Neural cell (in vitro differentiated cells): ENCODE data around the gene GNL2. TPM values are rescaled to one million over a fixed set of nuclear protein-coding genes. Genes with fewer than 3 reads are reported as not detected.

Source experiments
- H2AFZ ChIP-seq: fragments of 200-600, 300-800 bp; sonication (generic), shearing (Covaris generic); 2 replicates; pipeline ENCODE4 v1.6.0; 2014; ENCODE audit warnings: low read depth, mild to moderate bottlenecking, antibody characterized with exemption, low read length, moderate library complexity
- H3F3A ChIP-seq: fragments of 200-600 bp; shearing (Covaris generic); 2 replicates; pipeline ENCODE4 v1.6.1; 2016; ENCODE audit warnings: mild to moderate bottlenecking, moderate library complexity, mixed read lengths, antibody characterized with exemption, low read length; ENCODE audit not compliant: insufficient read depth, poor library complexity, severe bottlenecking
- H3K27ac ChIP-seq: fragments of 200-600, 300-800 bp; sonication (generic), shearing (Covaris generic); 2 replicates; pipeline ENCODE4 v1.5.1; 2014; ENCODE audit warnings: mild to moderate bottlenecking, low read length, moderate library complexity
- H3K27me3 ChIP-seq: fragments of 300-800, 200-600 bp; sonication (generic), shearing (Covaris generic); 2 replicates; pipeline ENCODE4 v1.6.0; 2014; ENCODE audit warnings: mild to moderate bottlenecking, low read depth, low read length, moderate library complexity; ENCODE audit not compliant: insufficient read depth
- H3K36me3 ChIP-seq: fragments of 300-800, 200-600 bp; sonication (generic), shearing (Covaris generic); 2 replicates; pipeline ENCODE4 v1.5.1; 2014; ENCODE audit warnings: mild to moderate bottlenecking, antibody characterized with exemption, low read length, moderate library complexity; ENCODE audit not compliant: insufficient read depth
- H3K4me2 ChIP-seq: fragments of 300-800, 200-600 bp; sonication (generic), shearing (Covaris generic); 2 replicates; pipeline ENCODE4 v1.6.0; 2014; ENCODE audit warnings: mild to moderate bottlenecking, low read length
- H3K4me3 ChIP-seq: fragments of 300-800, 200-600 bp; sonication (generic), shearing (Covaris generic); 2 replicates; pipeline ENCODE4 v1.5.1; 2014; ENCODE audit warnings: mild to moderate bottlenecking, low read length, moderate library complexity
- H3K79me2 ChIP-seq: fragments of 200-600 bp; shearing (Covaris generic); replicated peaks from 2 replicates; pipeline ENCODE4 v1.6.0; 2014; ENCODE audit warnings: mild to moderate bottlenecking, low read length, moderate library complexity; ENCODE audit not compliant: insufficient read depth
- H3K9ac ChIP-seq: fragments of 300-800, 200-600 bp; sonication (generic), shearing (Covaris generic); 2 replicates; pipeline ENCODE4 v1.6.1; 2016; ENCODE audit warnings: mild to moderate bottlenecking, low read length, mixed read lengths
- H3K9me2 ChIP-seq: fragments of 200-600 bp; shearing (Covaris generic); 2 replicates; pipeline ENCODE4 v1.6.1; 2016; ENCODE audit warnings: mild to moderate bottlenecking, low read length, mixed read lengths; ENCODE audit not compliant: insufficient read depth
- H3K9me3 ChIP-seq: fragments of 200-600, 300-800 bp; sonication (generic), shearing (Covaris generic); 2 replicates; pipeline ENCODE4 v1.6.1; 2016; ENCODE audit warnings: mild to moderate bottlenecking, mixed run types, low read length, moderate library complexity, mixed read lengths
- H4K20me1 ChIP-seq: fragments of 200-600 bp; shearing (Covaris generic); 2 replicates; pipeline ENCODE4 v1.6.1; 2016; ENCODE audit warnings: mild to moderate bottlenecking, mixed run types; ENCODE audit not compliant: insufficient read depth
- CTCF ChIP-seq: fragments of 450-650 bp; IDR thresholded peaks from 2 replicates; pipeline ENCODE4 v1.5.1; 2014; ENCODE audit warnings: antibody characterized with exemption, mild to moderate bottlenecking, moderate library complexity; ENCODE audit not compliant: poor library complexity, severe bottlenecking
- EP300 ChIP-seq: fragments of 450-650 bp; conservative IDR thresholded peaks from 2 replicates; pipeline ENCODE4 v1.6.1; 2014; ENCODE audit warnings: antibody characterized with exemption, mild to moderate bottlenecking, moderate library complexity; ENCODE audit not compliant: poor library complexity, severe bottlenecking
- EZH2 ChIP-seq: fragments of 200-600, 300-800 bp; shearing (Covaris generic), sonication (generic); IDR thresholded peaks from 2 replicates; pipeline ENCODE4 v1.6.1; 2014; ENCODE audit warnings: antibody characterized with exemption, low read length, borderline replicate concordance, mild to moderate bottlenecking; ENCODE audit not compliant: insufficient read depth, poor library complexity, severe bottlenecking
- MXI1 ChIP-seq: fragments of 450-650 bp; conservative IDR thresholded peaks from 2 replicates; pipeline ENCODE4 v1.6.1; 2014; ENCODE audit warnings: antibody characterized with exemption, mild to moderate bottlenecking; ENCODE audit not compliant: poor library complexity, severe bottlenecking
- POLR2AphosphoS5 ChIP-seq: IDR thresholded peaks from 2 replicates; pipeline ENCODE4 v1.6.1; 2012
- RAD21 ChIP-seq: fragments of 450-650 bp; conservative IDR thresholded peaks from 2 replicates; pipeline ENCODE4 v1.6.1; 2014; ENCODE audit warnings: antibody characterized with exemption, mild to moderate bottlenecking, moderate library complexity
- SMC3 ChIP-seq: fragments of 450-650 bp; conservative IDR thresholded peaks from 2 replicates; pipeline ENCODE4 v1.6.1; 2014; ENCODE audit warnings: antibody characterized with exemption, mild to moderate bottlenecking, moderate library complexity; ENCODE audit not compliant: poor library complexity
- TAF1 ChIP-seq: IDR thresholded peaks from 2 replicates; pipeline ENCODE4 v1.6.1; 2012; ENCODE audit warnings: low read depth
- polyA plus RNA-seq: library from polyadenylated mRNA; depleted of rRNA; stranded (reverse); fragments of >200 nt; gene quantifications from 2 replicates; pipeline ENCODE4 v1.2.3, GENCODE V29; 2014
- TF ChIP-seq, protein P1 (sequence below): IDR thresholded peaks from 2 replicates; pipeline ENCODE4 v1.6.1; 2012; ENCODE audit warnings: borderline replicate concordance

The GNL2 gene
- polyA plus RNA-seq, 1 donor from 2014 or later, result 31.7 TPM

DNA sequence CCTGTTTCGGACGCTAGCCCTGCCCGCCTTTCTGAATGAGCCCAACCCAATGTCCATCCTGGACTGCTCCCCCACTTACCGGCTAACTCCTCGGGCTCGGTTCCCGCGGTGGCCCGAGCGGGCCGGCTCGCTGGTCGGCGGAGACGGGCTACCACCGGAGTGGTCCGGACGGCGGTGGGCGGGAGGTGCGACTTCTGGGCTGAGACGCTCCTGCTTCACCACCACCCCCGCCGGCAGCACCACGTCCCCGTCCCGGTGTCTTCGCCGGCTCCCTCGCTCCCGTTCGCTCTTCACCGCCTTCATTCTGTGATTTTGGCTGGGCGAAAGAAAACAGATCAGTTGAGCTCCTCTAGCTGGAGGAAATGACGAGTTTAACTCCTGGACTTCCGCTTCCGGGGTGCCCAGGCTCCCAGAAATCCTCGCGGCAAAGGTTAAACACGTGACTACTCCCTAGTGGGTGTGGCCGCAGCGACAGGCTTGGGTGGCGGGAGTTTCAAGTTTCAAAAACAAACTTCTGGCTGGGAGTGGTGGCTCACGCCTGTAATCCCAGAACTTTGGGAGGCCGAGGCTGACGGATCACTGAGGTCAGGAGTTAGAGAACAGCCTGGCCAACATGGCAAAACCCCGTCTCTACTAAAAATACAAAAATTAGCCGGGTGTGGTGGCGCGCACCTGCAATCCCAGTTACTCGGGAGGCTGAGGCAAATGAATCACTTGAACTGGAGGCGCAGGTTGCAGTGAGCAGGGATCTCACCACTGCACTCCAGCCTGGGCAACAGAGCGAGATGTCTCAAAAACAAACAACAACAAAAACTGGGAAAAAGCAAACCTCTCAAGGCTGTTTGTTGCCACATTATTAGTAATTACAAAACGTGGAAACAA, 41.6 kb downstream of the GNL2 start, which contains the start of gene SNIP1:
TSS of gene SNIP1 (minus strand) at position 367 of the 882 bp plus-strand sequence. CDS start at position 303, 64 bp downstream.
- peaks cover 35% of the 10 kb centered on the region for H3K79me2 ChIP-seq
- no peaks in the 10 kb centered on the region for H3K27me3 ChIP-seq
- peak within 1 kb of the TSS; percentile 78 for H3K4me3 ChIP-seq
- H3K9me2 ChIP-seq, result no peaks in the 10 kb centered on the region
- H3K9me3 ChIP-seq, result no peaks in the 10 kb centered on the region
- TF ChIP-seq CTCF (no peak), EZH2 (no peak), RAD21 (no peak), TAF1 (no peak), EP300 (peak; percentile 37), MXI1 (peak; percentile 90), SMC3 (peak; percentile 30), POLR2AphosphoS5 (peak; percentile 93)
- TF ChIP-seq, protein P1, sequence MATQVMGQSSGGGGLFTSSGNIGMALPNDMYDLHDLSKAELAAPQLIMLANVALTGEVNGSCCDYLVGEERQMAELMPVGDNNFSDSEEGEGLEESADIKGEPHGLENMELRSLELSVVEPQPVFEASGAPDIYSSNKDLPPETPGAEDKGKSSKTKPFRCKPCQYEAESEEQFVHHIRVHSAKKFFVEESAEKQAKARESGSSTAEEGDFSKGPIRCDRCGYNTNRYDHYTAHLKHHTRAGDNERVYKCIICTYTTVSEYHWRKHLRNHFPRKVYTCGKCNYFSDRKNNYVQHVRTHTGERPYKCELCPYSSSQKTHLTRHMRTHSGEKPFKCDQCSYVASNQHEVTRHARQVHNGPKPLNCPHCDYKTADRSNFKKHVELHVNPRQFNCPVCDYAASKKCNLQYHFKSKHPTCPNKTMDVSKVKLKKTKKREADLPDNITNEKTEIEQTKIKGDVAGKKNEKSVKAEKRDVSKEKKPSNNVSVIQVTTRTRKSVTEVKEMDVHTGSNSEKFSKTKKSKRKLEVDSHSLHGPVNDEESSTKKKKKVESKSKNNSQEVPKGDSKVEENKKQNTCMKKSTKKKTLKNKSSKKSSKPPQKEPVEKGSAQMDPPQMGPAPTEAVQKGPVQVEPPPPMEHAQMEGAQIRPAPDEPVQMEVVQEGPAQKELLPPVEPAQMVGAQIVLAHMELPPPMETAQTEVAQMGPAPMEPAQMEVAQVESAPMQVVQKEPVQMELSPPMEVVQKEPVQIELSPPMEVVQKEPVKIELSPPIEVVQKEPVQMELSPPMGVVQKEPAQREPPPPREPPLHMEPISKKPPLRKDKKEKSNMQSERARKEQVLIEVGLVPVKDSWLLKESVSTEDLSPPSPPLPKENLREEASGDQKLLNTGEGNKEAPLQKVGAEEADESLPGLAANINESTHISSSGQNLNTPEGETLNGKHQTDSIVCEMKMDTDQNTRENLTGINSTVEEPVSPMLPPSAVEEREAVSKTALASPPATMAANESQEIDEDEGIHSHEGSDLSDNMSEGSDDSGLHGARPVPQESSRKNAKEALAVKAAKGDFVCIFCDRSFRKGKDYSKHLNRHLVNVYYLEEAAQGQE, result peak; percentile 51
- peak within 1 kb of the TSS; percentile 84 for H3K27ac ChIP-seq
- peak within 1 kb of the TSS; percentile 67 for H2AFZ ChIP-seq
- peak within 1 kb of the TSS; percentile 72 for H3K4me2 ChIP-seq
- H3K36me3 ChIP-seq, result no peaks in the 10 kb centered on the region
- no peaks in the 10 kb centered on the region for H4K20me1 ChIP-seq
- no peaks in the 10 kb centered on the region for H3F3A ChIP-seq
- peak within 1 kb of the TSS; percentile 89 for H3K9ac ChIP-seq

GRCh38 chr1:37553598-37553926, 42.2 kb downstream of the GNL2 start:
- H3K4me2 ChIP-seq, result peak overlapping the region; percentile 72
- no peaks in the 10 kb centered on the region for H3K9me2 ChIP-seq
- no peaks in the 10 kb centered on the region for H4K20me1 ChIP-seq
- H2AFZ ChIP-seq, result peak overlapping the region; percentile 67
- TF ChIP-seq, protein P1, result no peak
- TF ChIP-seq POLR2AphosphoS5 (no peak), MXI1 (no peak), TAF1 (no peak), CTCF (no peak), EZH2 (no peak), EP300 (no peak), SMC3 (no peak), RAD21 (no peak)
- no peaks in the 10 kb centered on the region for H3K27me3 ChIP-seq
- H3K79me2 ChIP-seq, result peaks cover 35% of the 10 kb centered on the region
- peak overlapping the region; percentile 84 for H3K27ac ChIP-seq
- H3K36me3 ChIP-seq, result no peaks in the 10 kb centered on the region
- H3K4me3 ChIP-seq, result peak overlapping the region; percentile 78
- H3F3A ChIP-seq, result no peaks in the 10 kb centered on the region
- H3K9ac ChIP-seq, result peak overlapping the region; percentile 89
- no peaks in the 10 kb centered on the region for H3K9me3 ChIP-seq
